ENCODE data around the gene GPR153. TPM values are rescaled to one million over a fixed set of nuclear protein-coding genes. Genes with fewer than 3 reads are reported as not detected.

Gene GPR153
- total RNA-seq, 1 experiment from 2014 or later: 6.1 TPM

DNA sequence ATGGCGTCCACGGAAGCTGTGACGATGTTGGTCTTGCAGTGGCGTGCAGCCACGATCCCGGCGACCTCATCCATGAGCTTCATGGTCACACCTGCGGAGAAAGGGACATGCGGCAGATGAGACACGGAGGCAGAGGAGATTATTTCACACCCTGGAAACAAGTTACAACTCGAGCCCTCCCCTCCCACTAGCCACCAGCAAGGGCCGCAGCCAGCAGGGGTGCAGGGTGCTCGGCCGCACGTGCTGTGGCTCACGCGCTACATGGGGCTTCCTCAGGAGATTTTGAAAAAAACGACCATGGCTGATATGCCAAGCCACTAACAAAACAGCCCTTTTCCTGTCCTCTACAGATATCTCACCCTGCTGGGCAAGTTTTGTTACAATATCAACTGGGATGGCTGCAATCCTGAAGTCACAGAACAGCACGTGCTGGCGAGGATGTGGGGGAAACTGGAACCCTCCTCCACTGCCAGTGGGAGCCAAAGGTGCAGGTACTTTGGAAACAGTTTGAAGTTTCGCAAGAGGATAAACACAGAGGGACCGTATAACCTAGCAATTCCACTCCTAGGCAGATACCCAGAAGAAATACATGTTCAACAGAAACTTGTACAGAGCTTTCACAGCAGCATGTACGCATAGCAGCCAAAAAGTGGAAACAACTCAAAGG lies 34.1 kb upstream of the GPR153 start:
- TF ChIP-seq, protein P1, sequence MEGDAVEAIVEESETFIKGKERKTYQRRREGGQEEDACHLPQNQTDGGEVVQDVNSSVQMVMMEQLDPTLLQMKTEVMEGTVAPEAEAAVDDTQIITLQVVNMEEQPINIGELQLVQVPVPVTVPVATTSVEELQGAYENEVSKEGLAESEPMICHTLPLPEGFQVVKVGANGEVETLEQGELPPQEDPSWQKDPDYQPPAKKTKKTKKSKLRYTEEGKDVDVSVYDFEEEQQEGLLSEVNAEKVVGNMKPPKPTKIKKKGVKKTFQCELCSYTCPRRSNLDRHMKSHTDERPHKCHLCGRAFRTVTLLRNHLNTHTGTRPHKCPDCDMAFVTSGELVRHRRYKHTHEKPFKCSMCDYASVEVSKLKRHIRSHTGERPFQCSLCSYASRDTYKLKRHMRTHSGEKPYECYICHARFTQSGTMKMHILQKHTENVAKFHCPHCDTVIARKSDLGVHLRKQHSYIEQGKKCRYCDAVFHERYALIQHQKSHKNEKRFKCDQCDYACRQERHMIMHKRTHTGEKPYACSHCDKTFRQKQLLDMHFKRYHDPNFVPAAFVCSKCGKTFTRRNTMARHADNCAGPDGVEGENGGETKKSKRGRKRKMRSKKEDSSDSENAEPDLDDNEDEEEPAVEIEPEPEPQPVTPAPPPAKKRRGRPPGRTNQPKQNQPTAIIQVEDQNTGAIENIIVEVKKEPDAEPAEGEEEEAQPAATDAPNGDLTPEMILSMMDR (IDR thresholded peaks at IDR 0.05 in 2 of 3, conservative IDR thresholded peaks at IDR 0.05 in 1 of 3; ENCODE audit: borderline replicate concordance in 1 of 3, insufficient read depth in 1 of 3, low read depth in 2 of 3, low read length in 2 of 3): no peak
- TF ChIP-seq YY1 (IDR thresholded peaks at IDR 0.05; ENCODE audit: extremely low read depth, insufficient replicate concordance, low read depth, low read length) (no peak), EGR1 (IDR thresholded peaks at IDR 0.05; ENCODE audit: low read depth) (no peak), CEBPB (IDR thresholded peaks at IDR 0.05; ENCODE audit: low read depth) (no peak)
- no peak for DNase-seq (ENCODE audit: low read depth, low spot score)
- Histone ChIP-seq H3K4me2 (ENCODE audit: low read length) (no peak overlapping the region), H3K9me2 (ENCODE audit: insufficient read depth) (no peaks in the 10 kb centered on the region), H3K9me3 (ENCODE audit: control insufficient read depth in 1 of 2, insufficient read depth in 1 of 2, low read depth in 1 of 2, low read length in 2 of 2) (no peaks in the 10 kb centered on the region), H3K9ac (ENCODE audit: low read length) (no peak overlapping the region), H3K36me3 (ENCODE audit: control insufficient read depth in 1 of 2, insufficient read depth in 2 of 2, low read length in 2 of 2) (peaks cover 2 to 7% of the 10 kb centered on the region in 2 experiments; a peak in 2 of 4 replicates), H2AFZ (ENCODE audit: low read depth, low read length, poor library complexity, severe bottlenecking) (no peak overlapping the region), H3K27me3 (ENCODE audit: insufficient read depth, low read length) (no peaks in the 10 kb centered on the region), H4K20me1 (ENCODE audit: insufficient read depth) (no peaks in the 10 kb centered on the region), H3K4me1 (ENCODE audit: control insufficient read depth in 1 of 2, insufficient read depth in 2 of 2, low read length in 2 of 2) (no peaks in the 10 kb centered on the region), H3K4me3 (replicated peaks in 1 of 2; ENCODE audit: low read depth in 1 of 2, low read length in 2 of 2) (no peak overlapping the region), H3K79me2 (ENCODE audit: insufficient read depth, low read length) (no peaks in the 10 kb centered on the region), H3K27ac (ENCODE audit: low read depth, low read length) (no peak overlapping the region)
- RAD21 ChIA-PET (ENCODE audit: low non-redundant PET in 1 of 2, low total read pairs in 2 of 2, uncharacterized antibody in 2 of 2, unreplicated experiment in 2 of 2): no interaction called here
- ATAC-seq: no peak
- intact Hi-C loops (cut with micrococcal nuclease): no loop called here
- CTCF ChIA-PET: no interaction called here
- BruUV-seq (replicated peaks): no TSS peak
- POLR2A ChIA-PET: no interaction called here

DNA sequence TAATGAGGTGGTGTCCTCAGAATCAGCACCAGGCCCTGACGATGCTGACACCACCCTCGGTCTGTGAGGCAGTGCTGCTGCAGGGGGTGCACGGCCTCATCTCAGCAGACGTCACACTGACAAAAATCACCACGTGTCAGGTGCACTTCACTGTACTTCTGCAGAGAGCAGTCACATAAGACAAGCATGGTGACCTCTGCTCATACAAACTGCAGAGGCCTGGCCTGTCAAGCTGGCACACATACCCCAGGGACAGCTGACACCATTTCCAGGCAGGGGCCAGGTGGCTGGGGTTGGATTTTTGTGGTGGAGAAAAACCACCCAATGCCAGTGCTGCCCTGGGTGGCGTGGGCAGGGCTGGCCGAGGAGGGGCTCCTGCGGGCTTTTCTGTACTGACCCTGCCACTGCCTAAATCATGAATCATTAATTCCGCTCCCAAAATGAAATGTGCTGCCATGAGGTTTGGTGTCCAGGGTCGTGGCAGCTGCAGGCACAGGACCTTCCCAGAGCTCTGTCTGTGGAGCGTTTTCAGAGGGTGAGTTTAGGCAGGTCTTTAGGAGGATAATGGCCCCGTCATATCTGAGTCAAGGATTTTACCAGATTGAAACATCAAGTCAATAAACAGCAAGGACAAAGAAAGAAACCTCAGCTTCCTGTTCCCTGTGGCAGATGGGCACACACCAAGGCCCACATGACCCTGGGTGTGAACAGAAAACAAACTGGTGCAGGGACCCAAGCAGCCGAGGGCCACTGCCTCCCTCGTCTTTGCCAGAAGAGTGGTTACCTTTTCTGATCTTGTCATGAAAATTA lies 33.4 kb upstream of the GPR153 start:
- H3K9me2 ChIP-seq (ENCODE audit: insufficient read depth): no peaks in the 10 kb centered on the region
- no peak overlapping the region for H3K4me2 ChIP-seq (ENCODE audit: low read length)
- no peak overlapping the region for H3K9ac ChIP-seq (ENCODE audit: low read length)
- no peaks in the 10 kb centered on the region for H3K9me3 ChIP-seq (ENCODE audit: control insufficient read depth in 1 of 2, insufficient read depth in 1 of 2, low read depth in 1 of 2, low read length in 2 of 2)
- H4K20me1 ChIP-seq (ENCODE audit: insufficient read depth): no peaks in the 10 kb centered on the region
- ChIA-PET CTCF (no interaction called here), POLR2A (no interaction called here), RAD21 (ENCODE audit: low non-redundant PET in 1 of 2, low total read pairs in 2 of 2, uncharacterized antibody in 2 of 2, unreplicated experiment in 2 of 2) (no interaction called here)
- intact Hi-C loops (cut with micrococcal nuclease): no loop called here
- H3K79me2 ChIP-seq (ENCODE audit: insufficient read depth, low read length): no peaks in the 10 kb centered on the region
- H2AFZ ChIP-seq (ENCODE audit: low read depth, low read length, poor library complexity, severe bottlenecking): no peak overlapping the region
- peaks cover 2 to 7% of the 10 kb centered on the region in 2 experiments; a peak in 2 of 4 replicates for H3K36me3 ChIP-seq (ENCODE audit: control insufficient read depth in 1 of 2, insufficient read depth in 2 of 2, low read length in 2 of 2)
- no TSS peak for BruUV-seq (replicated peaks)
- no peaks in the 10 kb centered on the region for H3K27me3 ChIP-seq (ENCODE audit: insufficient read depth, low read length)
- no peaks in the 10 kb centered on the region for H3K4me1 ChIP-seq (ENCODE audit: control insufficient read depth in 1 of 2, insufficient read depth in 2 of 2, low read length in 2 of 2)
- no peak overlapping the region for H3K4me3 ChIP-seq (replicated peaks in 1 of 2; ENCODE audit: low read depth in 1 of 2, low read length in 2 of 2)
- H3K27ac ChIP-seq (ENCODE audit: low read depth, low read length): no peak overlapping the region
- ATAC-seq (no peak), DNase-seq (ENCODE audit: low read depth, low spot score) (no peak)
- TF ChIP-seq, protein P2, sequence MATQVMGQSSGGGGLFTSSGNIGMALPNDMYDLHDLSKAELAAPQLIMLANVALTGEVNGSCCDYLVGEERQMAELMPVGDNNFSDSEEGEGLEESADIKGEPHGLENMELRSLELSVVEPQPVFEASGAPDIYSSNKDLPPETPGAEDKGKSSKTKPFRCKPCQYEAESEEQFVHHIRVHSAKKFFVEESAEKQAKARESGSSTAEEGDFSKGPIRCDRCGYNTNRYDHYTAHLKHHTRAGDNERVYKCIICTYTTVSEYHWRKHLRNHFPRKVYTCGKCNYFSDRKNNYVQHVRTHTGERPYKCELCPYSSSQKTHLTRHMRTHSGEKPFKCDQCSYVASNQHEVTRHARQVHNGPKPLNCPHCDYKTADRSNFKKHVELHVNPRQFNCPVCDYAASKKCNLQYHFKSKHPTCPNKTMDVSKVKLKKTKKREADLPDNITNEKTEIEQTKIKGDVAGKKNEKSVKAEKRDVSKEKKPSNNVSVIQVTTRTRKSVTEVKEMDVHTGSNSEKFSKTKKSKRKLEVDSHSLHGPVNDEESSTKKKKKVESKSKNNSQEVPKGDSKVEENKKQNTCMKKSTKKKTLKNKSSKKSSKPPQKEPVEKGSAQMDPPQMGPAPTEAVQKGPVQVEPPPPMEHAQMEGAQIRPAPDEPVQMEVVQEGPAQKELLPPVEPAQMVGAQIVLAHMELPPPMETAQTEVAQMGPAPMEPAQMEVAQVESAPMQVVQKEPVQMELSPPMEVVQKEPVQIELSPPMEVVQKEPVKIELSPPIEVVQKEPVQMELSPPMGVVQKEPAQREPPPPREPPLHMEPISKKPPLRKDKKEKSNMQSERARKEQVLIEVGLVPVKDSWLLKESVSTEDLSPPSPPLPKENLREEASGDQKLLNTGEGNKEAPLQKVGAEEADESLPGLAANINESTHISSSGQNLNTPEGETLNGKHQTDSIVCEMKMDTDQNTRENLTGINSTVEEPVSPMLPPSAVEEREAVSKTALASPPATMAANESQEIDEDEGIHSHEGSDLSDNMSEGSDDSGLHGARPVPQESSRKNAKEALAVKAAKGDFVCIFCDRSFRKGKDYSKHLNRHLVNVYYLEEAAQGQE (IDR thresholded peaks at IDR 0.05; ENCODE audit: low read depth): no peak
- TF ChIP-seq EZH2phosphoT487 (IDR thresholded peaks at IDR 0.05; ENCODE audit: borderline replicate concordance) (no peak), POLR2A (IDR thresholded peaks at IDR 0.05; ENCODE audit: borderline replicate concordance, extremely low read depth, insufficient read depth, insufficient read length) (no peak), CEBPB (IDR thresholded peaks at IDR 0.05; ENCODE audit: low read depth) (no peak), CBX3 (IDR thresholded peaks at IDR 0.05; ENCODE audit: low read depth) (no peak), YY1 (IDR thresholded peaks at IDR 0.05; ENCODE audit: extremely low read depth, insufficient replicate concordance, low read depth, low read length) (no peak), ZNF274 (IDR thresholded peaks at IDR 0.05; ENCODE audit: low read depth, low read length) (no peak), JUND (IDR thresholded peaks at IDR 0.05) (no peak), SRF (IDR thresholded peaks at IDR 0.05; ENCODE audit: low read depth) (no peak), SP1 (IDR thresholded peaks at IDR 0.05; ENCODE audit: low read depth) (no peak), EZH2 (IDR thresholded peaks at IDR 0.05) (no peak)
- TF ChIP-seq, protein P3, sequence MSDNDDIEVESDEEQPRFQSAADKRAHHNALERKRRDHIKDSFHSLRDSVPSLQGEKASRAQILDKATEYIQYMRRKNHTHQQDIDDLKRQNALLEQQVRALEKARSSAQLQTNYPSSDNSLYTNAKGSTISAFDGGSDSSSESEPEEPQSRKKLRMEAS (IDR thresholded peaks at IDR 0.05): no peak
